Sigmoid colon (tissue), 7 donors: ENCODE results near the gene KLHDC7A. TPM values are rescaled to one million over a fixed set of nuclear protein-coding genes. Genes with fewer than 3 reads are reported as not detected.

Experiments used
- DNase-seq: peaks from one replicate; pipeline ENCODE4 v3.0.0-alpha.2; 2019
- H3K27ac ChIP-seq, 4 donors: fragments of 200-600 bp; sonication (generic); one replicate each; pipeline ENCODE4 v1.5.1; 2016 to 2019; ENCODE audit warnings: mild to moderate bottlenecking in 1 of 4
- H3K27me3 ChIP-seq, 3 donors: fragments of 200-600 bp; sonication (generic); one replicate each; pipeline ENCODE4 v1.5.1; 2019; ENCODE audit warnings: mild to moderate bottlenecking in 1 of 3
- H3K36me3 ChIP-seq, 4 donors: fragments of 200-600 bp; sonication (generic); one replicate each; pipeline ENCODE4 v1.5.1; 2016 to 2019
- H3K4me1 ChIP-seq, 4 donors: fragments of 200-600 bp; sonication (generic); one replicate each; pipeline ENCODE4 v1.5.1; 2017 to 2019
- H3K4me3 ChIP-seq, 4 donors: fragments of 200-600 bp; sonication (generic); one replicate each; pipeline ENCODE4 v1.5.1; 2017 to 2019; ENCODE audit warnings: mild to moderate bottlenecking in 2 of 4, moderate library complexity in 1 of 4
- H3K9me3 ChIP-seq, 4 donors: fragments of 200-600 bp in 3 of 4; sonication (generic) in 3 of 4; one replicate each; pipeline versions ENCODE4 v1.5.1 to v1.6.1; 2013 to 2019
- CTCF ChIP-seq, 4 experiments: fragments of 450-650 bp in 3 of 4; fragments of 200-600 bp in 1 of 4; IDR thresholded peaks; one replicate each; pipeline ENCODE4 v1.5.1; 2016 to 2019; ENCODE audit warnings: antibody characterized with exemption in 4 of 4, mild to moderate bottlenecking in 3 of 4, moderate library complexity in 2 of 4
- EP300 ChIP-seq, 4 donors: sonication (generic); formaldehyde crosslinking; IDR thresholded peaks; one replicate each; pipeline ENCODE4 v1.6.1; 2017; ENCODE audit warnings: antibody characterized with exemption in 4 of 4
- POLR2A ChIP-seq, 2 donors: fragments of 450-650 bp; IDR thresholded peaks; one replicate each; pipeline ENCODE4 v1.6.1; 2016; ENCODE audit warnings: antibody characterized with exemption in 2 of 2, mild to moderate bottlenecking in 2 of 2, moderate library complexity in 2 of 2
- POLR2AphosphoS5 ChIP-seq, 4 donors: sonication (generic); formaldehyde crosslinking; IDR thresholded peaks; one replicate each; pipeline ENCODE4 v1.6.1; 2017; ENCODE audit warnings: antibody characterized with exemption in 4 of 4
- WGBS, 2 donors: extraction: QIAGEN DNeasy Blood & Tissue Kit; methylation state at CpG; one replicate each; pipeline ENCODE4 v1.1.7; 2013; 5-methylcytosine and 5-hydroxymethylcytosine counted together
- intact Hi-C: fragments of 100-400 bp; cut with DNase I; formaldehyde crosslinking; loops from one replicate; pipeline ENCODE4 v1.15.1; 2023
- polyA plus RNA-seq, 3 donors: library from polyadenylated mRNA; stranded (reverse); fragments of 200-250 nt; gene quantifications; one replicate each; pipeline ENCODE4 v1.2.3, GENCODE V29; 2013
- total RNA-seq, 4 donors: library from RNA; depleted of rRNA; stranded (reverse); fragments of >200 nt; gene quantifications; one replicate each; pipeline ENCODE4 v1.1.0, GENCODE V29; 2016
- donor health status: healthy with polysubstance abuse.
- donor health status: Bipolar disorder and iron deficiency.
- donor health status: healthy.

KLHDC7A gene
- total and polyA plus RNA-seq, 7 donors, result under 0.01 to 0.60 (median 0.35) TPM; not detected in 4

- no peak for TF ChIP-seq CTCF (IDR thresholded peaks at IDR 0.05)
- no peak for TF ChIP-seq EP300 (IDR thresholded peaks at IDR 0.05)
- no peak for TF ChIP-seq POLR2AphosphoS5 (IDR thresholded peaks at IDR 0.05)
- no peak for TF ChIP-seq POLR2A (IDR thresholded peaks at IDR 0.05)
- H3K4me1 ChIP-seq, result no peaks in the 10 kb centered on the region
- no peak for DNase-seq
- H3K4me3 ChIP-seq, result no peak overlapping the region
- intact Hi-C loops, result no loop called here
- peaks cover 0 to 24% (median 0%) of the 10 kb centered on the region in 3 donors for H3K27me3 ChIP-seq
- WGBS, 2 donors, result 86 to 96% methylated on average over 8 of the region's 8 CpGs
- H3K9me3 ChIP-seq, result no peaks in the 10 kb centered on the region
- H3K36me3 ChIP-seq, result no peaks in the 10 kb centered on the region
- H3K27ac ChIP-seq, result no peak overlapping the region
Observed at GRCh38 chr1:18496497-18497235, 15.9 kb downstream of the KLHDC7A start.

- Histone ChIP-seq H3K27me3 (peaks cover 0 to 25% (median 0%) of the 10 kb centered on the region in 3 donors), H3K27ac (no peak overlapping the region), H3K9me3 (peaks cover 0 to 5% (median 3%) of the 10 kb centered on the region in 4 donors), H3K36me3 (no peaks in the 10 kb centered on the region), H3K4me1 (no peaks in the 10 kb centered on the region), H3K4me3 (no peak overlapping the region)
- intact Hi-C loops, result no loop called here
- DNase-seq, result no peak
- WGBS, 2 donors, result 88 to 89% methylated on average over 4 of the region's 4 CpGs
- no peak for TF ChIP-seq POLR2A (IDR thresholded peaks at IDR 0.05)
- no peak for TF ChIP-seq CTCF (IDR thresholded peaks at IDR 0.05)
- no peak for TF ChIP-seq EP300 (IDR thresholded peaks at IDR 0.05)
- no peak for TF ChIP-seq POLR2AphosphoS5 (IDR thresholded peaks at IDR 0.05)
Observed at GRCh38 chr1:18501833-18502232, 21.1 kb downstream of the KLHDC7A start.

GRCh38 chr1:18504609-18505008 is 23.9 kb downstream of the KLHDC7A start:
- TF ChIP-seq POLR2A (IDR thresholded peaks at IDR 0.05) (no peak), EP300 (IDR thresholded peaks at IDR 0.05) (no peak), POLR2AphosphoS5 (IDR thresholded peaks at IDR 0.05) (no peak), CTCF (IDR thresholded peaks at IDR 0.05) (no peak)
- intact Hi-C loops, result no loop called here
- Histone ChIP-seq H3K4me3 (no peak overlapping the region), H3K27ac (no peak overlapping the region), H3K27me3 (peaks cover 0 to 10% (median 0%) of the 10 kb centered on the region in 3 donors), H3K9me3 (peaks cover 0 to 11% (median 4%) of the 10 kb centered on the region in 4 donors), H3K4me1 (no peaks in the 10 kb centered on the region), H3K36me3 (no peaks in the 10 kb centered on the region)
- WGBS, 2 donors, result 68 to 70% methylated on average over 3 of the region's 3 CpGs
- DNase-seq, result no peak

GRCh38 chr1:18505666-18506065 is 24.9 kb downstream of the KLHDC7A start:
- no peak for DNase-seq
- Histone ChIP-seq H3K4me3 (no peak overlapping the region), H3K36me3 (no peaks in the 10 kb centered on the region), H3K27ac (no peak overlapping the region), H3K27me3 (peaks cover 0 to 5% (median 0%) of the 10 kb centered on the region in 3 donors), H3K4me1 (no peaks in the 10 kb centered on the region), H3K9me3 (peaks cover 0 to 11% (median 4%) of the 10 kb centered on the region in 4 donors)
- no peak for TF ChIP-seq EP300 (IDR thresholded peaks at IDR 0.05)
- intact Hi-C loops, result no loop called here

GRCh38 chr1:18508084-18508483 is 27.4 kb downstream of the KLHDC7A start:
- DNase-seq, result no peak
- Histone ChIP-seq H3K4me3 (no peak overlapping the region), H3K36me3 (no peaks in the 10 kb centered on the region), H3K27ac (no peak overlapping the region), H3K9me3 (peaks cover 0 to 11% (median 3%) of the 10 kb centered on the region in 4 donors), H3K4me1 (no peaks in the 10 kb centered on the region), H3K27me3 (peaks cover 0 to 4% (median 0%) of the 10 kb centered on the region in 3 donors)
- WGBS, 2 donors, result 95% methylated on average over 1 of the region's 1 CpG
- intact Hi-C loops, result no loop called here
- no peak for TF ChIP-seq CTCF (IDR thresholded peaks at IDR 0.05)
- TF ChIP-seq POLR2A (IDR thresholded peaks at IDR 0.05), result no peak
- TF ChIP-seq EP300 (IDR thresholded peaks at IDR 0.05), result no peak
- no peak for TF ChIP-seq POLR2AphosphoS5 (IDR thresholded peaks at IDR 0.05)
